DMS114 treated with DMSO at 0.1 percent for 48 hours (cell line): ENCODE measurements around the gene SLC46A1.
"Not testable (repeated sequence)": the region's sequence is repeated elsewhere in the genome, so short reads cannot be mapped to it uniquely, and the experiment has no call there.

Experiments used
- DNase-seq: peaks from one replicate; lab custom pipeline; 2025; ENCODE audit not compliant: unreplicated experiment; lab: John Stamatoyannopoulos, UW

The SLC46A1 gene

GRCh38 chr17:28405632-28406472, at the start of gene SLC46A1:
TSS of gene SLC46A1 (minus strand) at chr17:28406212. CDS start at chr17:28406114, 98 bp downstream.
- peak; percentile 54 for DNase-seq

- DNase-seq, result no peak
Measured at GRCh38 chr17:28449859-28450258, 43.8 kb upstream of the SLC46A1 start.

- DNase-seq, result no peak
Measured at GRCh38 chr17:28447396-28447760, 41.4 kb upstream of the SLC46A1 start.

- no peak for DNase-seq
Measured at GRCh38 chr17:28446716-28447395, 40.8 kb upstream of the SLC46A1 start.

- DNase-seq, result no peak
Measured at GRCh38 chr17:28443901-28444638, 38.1 kb upstream of the SLC46A1 start.

GRCh38 chr17:28434326-28434725, 28.3 kb upstream of the SLC46A1 start:
- not testable (repeated sequence) for DNase-seq

GRCh38 chr17:28433721-28434120, 27.7 kb upstream of the SLC46A1 start:
- no peak for DNase-seq

- DNase-seq, result not testable (repeated sequence)
Measured at GRCh38 chr17:28427982-28428381, 22.0 kb upstream of the SLC46A1 start.

- no peak for DNase-seq
Measured at GRCh38 chr17:28427371-28427770, 21.4 kb upstream of the SLC46A1 start.

- no peak for DNase-seq
Measured at GRCh38 chr17:28426081-28426519, 20.1 kb upstream of the SLC46A1 start.

- DNase-seq, result no peak
Measured at GRCh38 chr17:28425206-28425605, 19.2 kb upstream of the SLC46A1 start.

- DNase-seq, result no peak
Measured at GRCh38 chr17:28421787-28422305, 15.8 kb upstream of the SLC46A1 start.

- DNase-seq, result peak; percentile 36
Measured at GRCh38 chr17:28416703-28417311, 10.8 kb upstream of the SLC46A1 start.

GRCh38 chr17:28415886-28416285, 9.9 kb upstream of the SLC46A1 start:
- DNase-seq, result no peak

- no peak for DNase-seq
Measured at GRCh38 chr17:28413804-28414203, 7.8 kb upstream of the SLC46A1 start.

GRCh38 chr17:28412099-28412498, 6.1 kb upstream of the SLC46A1 start:
- no peak for DNase-seq

- no peak for DNase-seq
Measured at GRCh38 chr17:28407974-28408306, 1.9 kb upstream of the SLC46A1 start.

- DNase-seq, result no peak
Measured at GRCh38 chr17:28407130-28407973, 1.3 kb upstream of the SLC46A1 start.

GRCh38 chr17:28406473-28406814, 432 bp upstream of the SLC46A1 start:
- DNase-seq, result no peak
